Ramos (cell line): ENCODE results near the gene HSDL1.

Experiments used
- in situ Hi-C: fragments of 300-500 bp; cut with MboI; formaldehyde crosslinking; loops from one replicate; pipeline ENCODE4 v1.14.3; 2022; ENCODE audit warnings: low sequenced_read_pairs; ENCODE audit not compliant: unreplicated experiment

Gene HSDL1

GRCh38 chr16:84085271-84085667 is 59.7 kb downstream of the HSDL1 start:
- in situ Hi-C loops = loop anchor here (5.0 kb wide), 2 partner anchors 42 to 102 kb away; partner anchors contain the start of gene TAF1C

- in situ Hi-C loops = loop anchor here (5.0 kb wide), 2 partner anchors 43 to 103 kb away; partner anchors contain the start of gene TAF1C
Observed at GRCh38 chr16:84084570-84085270, 60.3 kb downstream of the HSDL1 start.

- in situ Hi-C loops = no loop called here
Observed at GRCh38 chr16:84082835-84083569, 62.0 kb downstream of the HSDL1 start.

- in situ Hi-C loops = no loop called here
Observed at GRCh38 chr16:84082110-84082509, 62.9 kb downstream of the HSDL1 start.

- in situ Hi-C loops = no loop called here
Observed at GRCh38 chr16:84081446-84081989, 63.5 kb downstream of the HSDL1 start.

GRCh38 chr16:84080813-84081212 is 64.2 kb downstream of the HSDL1 start:
- in situ Hi-C loops = no loop called here

- in situ Hi-C loops = no loop called here
Observed at GRCh38 chr16:84080378-84080777, 64.6 kb downstream of the HSDL1 start.

GRCh38 chr16:84079664-84080063 is 65.3 kb downstream of the HSDL1 start:
- in situ Hi-C loops = no loop called here

- in situ Hi-C loops = no loop called here
Observed at GRCh38 chr16:84075376-84075775, 69.6 kb downstream of the HSDL1 start.

- in situ Hi-C loops = no loop called here
Observed at GRCh38 chr16:84074721-84075120, 70.3 kb downstream of the HSDL1 start.
